ENCODE measurements around the gene ACE2.
"Not testable (repeated sequence)": the region's sequence is repeated elsewhere in the genome, so short reads cannot be mapped to it uniquely, and the experiment has no call there.

ACE2 gene

GRCh38 chrX:15600745-15601144 is at the start of gene ACE2:
Gene ACE2 (minus strand): TSS chrX:15600960. CDS start chrX:15600911, 49 bp downstream.
- DNase-seq, result no peak

DNA sequence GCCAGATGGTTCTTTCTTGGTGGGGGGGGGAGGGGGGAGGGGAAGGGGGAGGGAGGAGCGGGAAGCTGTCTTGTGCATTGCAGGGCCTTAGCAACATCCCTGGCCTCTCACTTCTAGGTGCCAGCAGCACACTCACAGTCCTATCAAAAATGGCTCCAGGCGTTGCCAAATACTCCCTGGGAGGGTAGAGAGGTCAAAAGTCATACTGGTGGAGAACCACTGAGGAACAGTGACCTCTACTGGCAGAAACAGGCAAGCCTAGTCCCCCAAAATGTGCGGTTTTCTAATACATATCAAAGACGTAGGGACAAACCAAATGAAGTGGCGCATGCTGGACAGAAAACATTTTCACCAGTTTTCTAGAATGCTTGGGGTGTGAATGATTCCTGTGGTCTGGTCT is 46.8 kb upstream of the ACE2 start:
- DNase-seq, result not testable (repeated sequence)

- no peak for DNase-seq
Observed at GRCh38 chrX:15646543-15646942, 45.8 kb upstream of the ACE2 start.

- no peak for DNase-seq
Observed at GRCh38 chrX:15646031-15646430, 45.3 kb upstream of the ACE2 start.

DNA sequence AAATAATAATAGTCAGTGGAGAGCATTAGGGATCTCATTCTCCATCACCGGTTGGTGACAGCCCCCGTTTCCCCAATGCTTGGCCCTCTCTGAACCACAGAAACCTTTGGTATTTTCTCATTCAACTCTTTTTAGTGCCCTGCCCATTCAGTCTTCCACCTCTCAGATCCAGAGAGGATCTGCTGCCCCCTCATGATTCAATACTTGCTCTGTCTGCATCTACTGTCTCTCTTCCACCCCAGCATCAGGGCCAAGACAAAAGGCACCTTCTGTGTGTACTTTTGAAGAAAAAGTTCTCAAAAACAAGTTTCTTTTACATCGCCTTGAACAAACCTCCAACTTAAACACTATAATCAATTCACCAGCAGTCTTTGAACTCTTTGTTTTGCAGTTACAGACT is 44.5 kb upstream of the ACE2 start:
- no peak for DNase-seq

DNA sequence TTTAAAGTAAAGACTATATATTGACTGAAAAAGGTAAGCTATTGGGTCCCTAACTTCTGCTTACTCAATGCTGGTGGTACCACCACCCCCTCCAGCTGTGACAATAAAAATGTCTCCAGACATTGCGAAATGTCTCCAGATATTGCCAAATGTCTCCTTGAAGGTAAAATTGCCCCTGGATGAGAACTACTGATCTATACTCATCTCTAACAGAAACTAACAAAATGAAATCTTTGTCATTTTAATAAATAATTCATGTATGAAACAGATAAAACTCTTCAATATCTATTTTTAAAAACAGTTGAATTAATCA is 43.8 kb upstream of the ACE2 start:
- DNase-seq, result no peak

DNA sequence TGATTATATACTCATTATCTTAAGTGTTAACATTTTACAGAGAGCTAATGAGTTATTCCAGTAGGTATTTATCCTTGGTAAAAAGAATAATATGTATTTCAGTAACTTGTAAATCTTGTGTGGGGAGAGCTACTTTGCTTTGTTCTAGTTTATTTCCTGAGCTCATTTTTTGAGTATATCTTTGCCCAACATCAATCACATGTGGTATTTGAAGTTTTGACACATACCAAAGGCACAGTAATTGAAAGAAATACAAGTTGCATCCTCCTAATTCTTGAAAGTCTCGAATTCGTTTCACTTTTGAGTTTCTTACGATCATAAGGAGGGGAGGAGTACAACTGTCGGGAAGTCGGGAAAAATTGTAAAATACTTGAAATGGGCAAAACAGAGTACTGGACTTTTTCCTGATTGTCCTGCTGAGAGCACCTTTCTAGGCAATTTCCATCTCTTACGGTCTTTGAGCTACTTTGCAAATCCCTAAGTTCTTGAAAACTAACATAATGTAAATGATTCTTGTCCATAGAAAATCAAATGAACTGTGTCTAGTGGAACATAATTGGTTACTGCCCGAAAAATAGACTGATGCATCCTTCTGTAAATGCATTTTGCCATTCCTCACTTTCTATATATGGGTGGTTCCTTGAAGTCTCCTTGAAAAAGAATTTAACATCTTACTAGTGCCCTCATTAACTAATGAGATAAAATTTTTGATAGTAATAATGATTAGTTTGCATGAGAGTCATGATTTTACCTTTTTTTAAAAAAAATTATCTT is 43.2 kb upstream of the ACE2 start:
- DNase-seq, result no peak

GRCh38 chrX:15631637-15632036 is 30.9 kb upstream of the ACE2 start:
- DNase-seq, result no peak

GRCh38 chrX:15623054-15623453 is 22.3 kb upstream of the ACE2 start:
- DNase-seq, result no peak

DNA sequence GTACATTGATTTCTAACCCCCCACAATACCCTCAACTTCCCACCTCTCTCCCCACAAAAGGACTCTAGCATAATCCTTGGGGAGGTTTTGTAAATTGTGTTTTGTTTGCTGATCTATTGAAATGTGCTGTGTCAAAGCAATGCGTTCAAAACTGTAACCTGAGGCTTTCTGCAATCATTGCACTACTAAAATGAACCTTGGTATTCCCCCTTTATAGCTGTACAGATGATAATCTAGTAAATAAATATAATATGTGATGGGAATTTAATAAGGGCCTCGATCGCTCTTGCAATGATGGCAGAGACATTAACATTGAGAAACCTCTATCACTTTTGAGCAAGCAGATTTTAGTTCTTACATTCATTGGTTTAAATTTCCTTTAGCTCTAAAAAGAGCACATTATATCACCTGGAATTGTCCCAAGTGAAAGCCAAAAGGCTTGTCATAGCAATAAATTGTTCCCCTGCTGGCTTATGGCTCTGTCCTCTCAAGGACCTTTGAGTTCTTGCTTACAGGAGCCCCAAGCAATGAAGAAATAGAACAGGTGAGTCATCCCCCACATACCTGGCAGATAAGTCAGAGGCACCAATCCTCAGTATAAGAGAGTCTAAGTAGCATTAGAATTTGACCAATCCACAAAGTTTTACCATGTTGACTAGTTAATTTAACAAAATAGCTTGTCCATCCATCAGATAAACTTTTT is 18.4 kb upstream of the ACE2 start:
- DNase-seq, result no peak

DNA sequence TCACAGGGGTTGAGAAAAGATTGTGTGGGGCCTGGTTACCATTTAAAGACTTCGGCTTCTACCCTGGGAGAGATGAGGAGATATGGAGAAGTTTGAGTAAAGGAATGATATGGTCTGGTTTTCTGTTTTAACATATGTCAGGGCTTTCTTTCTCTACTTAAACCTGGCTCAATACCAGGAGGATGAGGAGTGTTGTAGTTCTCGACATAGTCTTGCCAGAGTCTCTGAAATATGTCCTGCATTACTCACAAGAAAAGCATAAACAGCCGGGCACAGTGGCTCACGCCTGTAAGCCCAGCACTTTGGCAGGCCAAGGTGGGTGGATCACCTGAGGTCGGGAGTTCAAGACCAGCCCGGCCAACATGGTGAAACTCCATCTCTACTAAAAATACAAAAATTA is 16.4 kb upstream of the ACE2 start:
- no peak for DNase-seq

DNA sequence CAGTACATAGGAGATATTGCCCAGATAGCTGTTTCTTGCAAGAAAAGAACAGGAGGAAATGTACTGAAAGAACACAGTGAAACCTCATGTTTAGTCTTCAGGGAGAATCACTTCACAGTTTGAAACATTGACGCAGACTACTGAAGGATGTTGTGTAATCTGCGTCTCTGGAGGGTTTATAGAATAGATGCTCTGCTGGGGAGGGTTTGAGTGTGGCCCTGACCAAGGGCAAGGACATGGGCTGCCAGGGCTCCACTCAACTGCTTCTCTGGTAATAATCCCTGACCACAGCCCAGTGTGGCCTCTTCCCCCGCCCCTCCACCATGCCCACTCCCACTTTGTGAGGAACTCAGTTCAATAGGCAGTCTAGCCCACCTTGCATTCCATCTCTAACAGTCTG is 15.8 kb upstream of the ACE2 start:
- DNase-seq, result no peak

DNA sequence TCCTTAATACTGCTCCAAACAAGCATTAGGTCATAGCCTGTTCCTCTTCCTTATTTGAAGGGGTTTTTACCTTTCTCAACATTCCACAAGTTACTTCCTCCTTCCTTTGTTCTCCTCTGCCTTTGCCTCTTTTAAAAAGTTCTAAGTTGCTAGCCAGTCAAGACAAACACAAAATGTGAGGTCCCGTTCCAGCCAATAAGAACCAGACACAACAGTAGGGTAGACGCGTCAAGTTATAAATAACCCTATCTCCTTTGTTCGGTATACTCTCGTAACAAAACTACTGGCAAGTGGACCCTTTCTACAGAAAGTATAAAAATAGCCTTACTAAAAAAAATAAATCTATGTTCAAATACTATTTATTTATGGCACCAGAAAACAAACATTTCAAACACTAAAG is 6.3 kb upstream of the ACE2 start:
- DNase-seq, result no peak

DNA sequence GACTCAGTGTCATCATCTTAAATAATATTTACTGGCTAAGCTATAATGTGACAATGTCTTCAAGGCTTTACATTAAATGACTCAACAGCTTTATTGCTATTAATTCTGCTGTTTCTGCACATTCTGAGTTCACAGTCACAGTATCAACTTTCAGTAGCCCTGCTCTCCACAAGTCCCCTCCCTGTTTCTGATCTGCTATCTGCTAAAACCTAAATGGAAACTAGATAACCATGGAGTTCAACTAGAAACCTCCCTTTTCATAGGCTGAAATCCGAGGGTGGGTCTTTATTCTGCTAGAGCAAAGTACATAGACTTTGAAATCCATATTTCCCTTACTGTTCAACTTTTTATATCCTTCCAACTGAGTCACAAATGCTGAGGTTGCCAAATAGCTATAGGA is 5.4 kb upstream of the ACE2 start:
- no peak for DNase-seq

DNA sequence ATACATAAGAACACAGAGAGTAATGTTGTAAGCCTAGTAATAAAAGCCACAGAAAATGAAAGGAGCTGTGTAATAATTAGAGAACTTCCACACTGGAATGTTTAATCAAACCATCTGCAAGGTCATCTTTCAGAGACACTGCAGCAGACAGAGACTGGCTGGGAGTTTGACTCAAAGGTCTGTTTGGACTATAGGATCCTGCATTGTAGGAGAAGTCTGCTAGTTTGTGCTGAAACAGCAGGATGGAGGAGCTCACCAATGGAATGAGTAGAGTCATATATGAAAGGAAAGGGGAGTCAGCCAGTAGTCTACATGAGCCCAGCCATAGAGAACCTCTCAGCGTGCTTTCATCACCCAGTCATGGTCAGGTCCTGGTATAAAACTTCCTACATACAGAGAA is 4.5 kb upstream of the ACE2 start:
- DNase-seq, result no peak

DNA sequence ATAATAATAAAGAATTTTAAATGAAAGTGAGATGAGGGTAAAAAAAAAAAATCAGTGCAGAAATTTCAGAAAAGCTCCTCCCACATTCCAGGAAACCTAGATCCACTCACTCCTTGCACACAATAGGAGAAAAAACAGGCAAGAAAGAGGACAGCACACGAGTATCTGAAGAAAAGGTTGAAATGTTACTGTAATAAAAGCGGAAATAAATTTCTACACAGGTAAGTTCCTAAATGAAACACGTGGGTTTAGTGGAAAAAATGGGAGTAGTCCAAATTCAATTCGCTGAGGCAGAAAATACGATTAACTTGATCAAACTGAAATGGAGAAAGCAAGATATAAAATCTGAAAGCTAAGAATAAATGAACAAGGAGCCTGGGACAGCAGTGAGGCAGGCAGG is 2.0 kb upstream of the ACE2 start:
- DNase-seq, result no peak

DNA sequence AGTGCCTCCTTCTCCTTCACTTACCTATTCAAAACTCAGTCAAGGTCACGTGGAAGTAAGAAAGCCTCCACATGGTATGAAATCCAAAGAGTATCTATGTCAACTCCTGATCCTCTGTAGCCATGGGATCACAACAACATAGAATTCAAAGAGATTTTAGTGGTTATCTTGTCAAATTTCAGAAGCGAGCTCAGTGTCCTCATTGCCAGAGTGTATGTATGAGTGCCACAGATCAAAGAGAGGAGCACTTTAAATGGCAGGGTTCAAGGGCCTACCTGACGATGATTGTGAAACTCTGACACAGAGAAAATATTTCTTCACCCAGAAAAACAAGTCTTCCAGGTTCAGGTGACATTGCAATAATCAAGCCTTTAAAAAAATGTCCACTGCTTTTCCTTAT is 1.2 kb upstream of the ACE2 start:
- DNase-seq, result no peak

GRCh38 chrX:15600049-15600448 is 711 bp downstream of the ACE2 start:
- DNase-seq, result no peak

DNA sequence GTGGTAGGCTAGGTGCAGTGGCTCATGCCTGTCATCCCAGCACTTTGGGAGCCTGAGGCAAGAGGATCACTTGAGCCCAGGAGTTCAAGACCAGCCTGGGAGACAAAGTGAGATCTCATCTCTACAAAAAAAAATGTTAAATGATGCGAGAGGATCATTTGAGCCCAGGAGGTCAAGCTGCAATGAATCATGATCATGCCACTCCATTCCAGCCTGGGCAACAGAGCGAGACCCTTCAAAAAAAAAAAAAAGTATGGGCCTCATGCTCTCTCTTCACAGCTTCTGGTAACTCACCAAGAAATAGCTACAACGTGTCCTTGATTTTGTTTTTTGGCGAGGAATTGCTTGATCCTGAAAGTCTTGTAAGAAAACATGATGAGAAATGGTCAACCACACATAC is 1.3 kb downstream of the ACE2 start:
- no peak for DNase-seq

DNA sequence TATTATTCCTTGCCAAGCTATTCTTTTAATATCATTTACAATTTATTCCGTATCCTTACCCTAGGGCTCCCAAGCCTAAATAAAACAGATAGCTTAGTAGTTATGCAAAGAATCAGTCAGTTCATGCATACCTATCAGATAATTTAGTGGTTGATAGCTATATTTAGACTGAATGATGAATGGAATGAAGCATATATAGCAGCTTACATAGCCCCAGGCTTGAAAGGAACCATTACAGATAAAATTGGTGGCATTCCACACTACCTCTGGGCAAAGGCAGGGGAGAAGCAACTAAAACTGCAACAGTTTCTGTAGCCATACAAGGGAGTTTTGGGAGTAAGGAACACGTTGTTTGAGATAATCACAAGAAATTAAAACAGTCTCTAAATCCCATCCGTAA is 2.7 kb downstream of the ACE2 start:
- DNase-seq, result no peak

DNA sequence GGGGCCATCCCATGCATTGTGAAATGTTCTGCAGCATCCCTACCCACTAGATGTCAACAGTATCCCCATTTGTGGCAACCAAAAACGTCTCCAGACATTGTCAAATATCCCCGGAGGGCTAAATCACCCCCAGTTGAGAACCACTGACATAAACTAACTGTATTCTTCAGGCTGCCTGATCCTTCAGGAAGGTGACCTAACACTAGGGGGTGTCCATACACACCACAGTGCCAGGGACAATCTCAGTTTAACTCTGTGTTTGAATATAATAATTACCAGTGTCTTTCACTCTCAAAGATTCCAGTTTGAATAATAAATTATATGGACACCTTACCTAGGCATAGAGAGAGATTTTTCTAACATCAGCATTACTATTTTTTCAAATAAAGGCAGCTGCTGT is 6.4 kb downstream of the ACE2 start:
- no peak for DNase-seq

DNA sequence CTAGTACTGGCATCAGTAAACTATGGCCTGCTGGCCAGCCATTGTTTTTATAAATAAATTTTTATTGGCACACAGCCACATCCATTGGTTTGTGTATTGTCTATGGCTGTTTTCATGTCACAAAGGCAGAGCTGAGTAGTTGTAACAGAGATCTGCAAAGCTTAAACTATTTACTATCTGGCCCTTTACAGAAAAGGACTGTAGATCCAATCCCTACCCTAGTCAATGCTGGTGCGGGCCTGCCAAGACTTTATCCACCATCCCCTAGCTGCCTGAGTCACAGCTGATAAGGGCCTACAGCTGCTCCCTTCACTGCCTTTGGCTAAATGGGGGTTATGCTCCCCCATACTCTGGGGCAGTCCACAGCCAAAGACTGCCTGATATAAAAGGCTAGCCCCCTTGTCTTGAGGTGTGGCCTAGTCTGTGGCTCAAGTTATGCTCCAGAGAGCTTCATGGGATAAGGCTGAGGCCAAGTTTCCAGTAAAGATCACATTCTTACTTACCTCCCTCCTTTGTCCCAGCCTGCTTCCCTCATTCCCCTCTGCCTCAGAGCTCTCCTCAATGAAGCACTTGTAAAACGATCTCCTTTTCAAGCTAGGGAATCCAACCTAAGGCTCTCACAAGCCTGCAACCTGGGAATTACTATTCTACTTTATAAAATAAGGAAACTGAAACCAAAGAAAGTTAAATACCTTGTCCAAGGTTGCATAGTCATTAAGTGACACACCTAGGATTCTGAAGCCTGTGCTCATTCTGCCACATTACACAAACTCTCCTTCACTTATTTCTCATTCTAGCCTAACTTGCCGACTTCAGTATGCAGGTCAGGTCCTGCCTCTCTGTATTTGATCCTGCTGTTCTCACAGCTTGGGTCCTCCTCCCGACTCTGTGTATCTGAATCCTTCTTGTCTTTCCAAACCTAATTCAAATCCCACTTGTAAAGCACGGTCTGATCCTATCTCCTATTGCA is 20.7 kb downstream of the ACE2 start:
- DNase-seq, result no peak

GRCh38 chrX:15576019-15576418 is 24.7 kb downstream of the ACE2 start:
- DNase-seq, result no peak

DNA sequence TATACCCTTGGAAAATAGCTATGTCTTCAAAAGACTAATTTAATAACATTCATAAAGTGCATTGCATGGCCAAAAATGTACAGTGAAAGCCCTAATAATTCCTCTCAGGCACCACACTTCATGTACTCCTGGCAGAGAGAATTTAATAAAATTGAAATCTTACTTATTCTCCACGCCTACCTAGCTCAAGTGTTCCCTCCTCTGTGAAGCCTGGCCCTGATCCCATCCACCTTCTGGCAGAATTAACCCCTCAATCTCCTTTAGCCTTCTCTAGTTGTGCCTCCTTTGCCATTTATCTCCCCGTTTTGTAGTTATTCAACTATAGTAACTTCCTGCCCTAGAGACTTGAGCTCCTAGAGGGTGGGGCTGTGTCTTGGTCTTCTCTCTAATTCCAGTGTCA is 26.7 kb downstream of the ACE2 start:
- no peak for DNase-seq

Data from activated CD4-positive, alpha-beta T cell treated with anti-CD3 and anti-CD28 coated beads, Interleukin-2, amount 50 U/mL, for 4 hours (primary cell).